ENCODE measurements around the gene MS4A4E. TPM values are rescaled to one million over a fixed set of nuclear protein-coding genes. Genes with fewer than 3 reads are reported as not detected.

The MS4A4E gene
- total and polyA plus RNA-seq, 2 donors (not counting 3 experiments of a cell fraction or from before 2014, with no cell fraction given), result not detected

- Histone ChIP-seq H3K4me2 (ENCODE audit: insufficient read depth, low read length) (no peak within 1 kb of the TSS), H3K9me1 (replicated peaks; ENCODE audit: control insufficient read depth, extremely low read depth, insufficient read depth, low read length) (no peaks in the 10 kb centered on the region), H3K36me3 (ENCODE audit: control insufficient read depth in 2 of 2, extremely low read depth in 1 of 2, insufficient read depth in 2 of 2, low read length in 2 of 2) (no peaks in the 10 kb centered on the region), H3K9ac (replicated peaks; ENCODE audit: extremely low read depth, insufficient read depth, low read length) (no peak within 1 kb of the TSS), H3K9me3 (replicated peaks; ENCODE audit: control insufficient read depth, insufficient read depth, low read length) (no peaks in the 10 kb centered on the region), H3K27ac (ENCODE audit: insufficient read depth, low read depth, low read length) (no peak within 1 kb of the TSS), H3K4me1 (ENCODE audit: control insufficient read depth, extremely low read depth, insufficient read depth, low read length) (peaks cover 10% of the 10 kb centered on the region), H3K27me3 (ENCODE audit: control insufficient read depth in 2 of 2, insufficient read depth in 2 of 2, low read length in 2 of 2) (no peaks in the 10 kb centered on the region), H2AFZ (ENCODE audit: low read depth, low read length) (no peak within 1 kb of the TSS), H3K79me2 (ENCODE audit: control insufficient read depth, insufficient read depth, low read length) (no peaks in the 10 kb centered on the region), H4K20me1 (replicated peaks; ENCODE audit: control insufficient read depth, extremely low read depth, insufficient read depth, low read length) (no peaks in the 10 kb centered on the region), H3K4me3 (replicated peaks in 1 of 3; ENCODE audit: insufficient read depth in 1 of 3, low read depth in 1 of 3, low read length in 3 of 3) (no peak within 1 kb of the TSS)
- POLR2A ChIA-PET, result no interaction called here
- dilution Hi-C loops (cut with MboI; ENCODE audit: extremely low pct_ligation_motif_present, low sequenced_read_pairs) (no loop called here), intact Hi-C loops (cut with micrococcal nuclease) (no loop called here)
- no peak for DNase-seq (ENCODE audit: low read depth, low spot score)
- TF ChIP-seq MYC (IDR thresholded peaks at IDR 0.05; ENCODE audit: low read depth, low read length) (no peak), MAX (IDR thresholded peaks at IDR 0.05; ENCODE audit: insufficient read depth, insufficient read length) (no peak), POLR2AphosphoS5 (IDR thresholded peaks at IDR 0.05; ENCODE audit: insufficient read depth, low read depth, low read length) (no peak), POLR2A (IDR thresholded peaks at IDR 0.05; ENCODE audit: low read depth, low read length) (no peak), EZH2 (IDR thresholded peaks at IDR 0.05; ENCODE audit: borderline replicate concordance, low read depth, low read length, severe bottlenecking) (no peak), GATA2 (IDR thresholded peaks at IDR 0.05; ENCODE audit: insufficient read depth, insufficient read length, low read depth, low read length) (no peak), FOS (IDR thresholded peaks at IDR 0.05; ENCODE audit: borderline replicate concordance, insufficient read depth, low read length) (no peak)
- BruUV-seq (replicated peaks), result no TSS peak
- CTCF ChIA-PET, result interaction anchor here (1.0 to 1.4 kb wide), 2 partner anchors 17 to 54 kb away, joined by 3 to 5 read pairs; no protein-coding TSS in a partner anchor
- FAIRE-seq, result no peak
Measured at GRCh38 chr11:60280412-60280811, 37.5 kb upstream of the MS4A4E start, which contains the start of gene MS4A4A. MS4A4A (plus strand) TSS chr11:60280666; CDS start chr11:60280676, 10 bp downstream.

GRCh38 chr11:60274416-60274815 is 31.5 kb upstream of the MS4A4E start:
- H3K9me3 ChIP-seq (replicated peaks; ENCODE audit: control insufficient read depth, insufficient read depth, low read length), result peaks cover 2% of the 10 kb centered on the region
- BruUV-seq (replicated peaks), result no TSS peak
- no peaks in the 10 kb centered on the region for H3K36me3 ChIP-seq (ENCODE audit: control insufficient read depth in 2 of 2, extremely low read depth in 1 of 2, insufficient read depth in 2 of 2, low read length in 2 of 2)
- H3K4me3 ChIP-seq (replicated peaks in 1 of 3; ENCODE audit: insufficient read depth in 1 of 3, low read depth in 1 of 3, low read length in 3 of 3), result no peak overlapping the region
- intact Hi-C loops (cut with micrococcal nuclease), result no loop called here
- DNase-seq (ENCODE audit: low read depth, low spot score) (no peak), FAIRE-seq (no peak)
- ChIA-PET CTCF (interaction anchor here (1.4 to 3.0 kb wide), 5 partner anchors 9 to 89 kb away, joined by 3 to 10 read pairs (median 5); no protein-coding TSS in a partner anchor), POLR2A (no interaction called here)
- TF ChIP-seq GATA2 (IDR thresholded peaks at IDR 0.05; ENCODE audit: insufficient read depth, insufficient read length, low read depth, low read length) (no peak), POLR2A (IDR thresholded peaks at IDR 0.05; ENCODE audit: low read depth, low read length) (no peak), CTCF (IDR thresholded peaks at IDR 0.05; ENCODE audit: extremely low read depth in 1 of 2, insufficient read depth in 1 of 2, low read depth in 1 of 2, low read length in 2 of 2) (no peak), FOS (IDR thresholded peaks at IDR 0.05; ENCODE audit: borderline replicate concordance, insufficient read depth, low read length) (no peak), POLR2AphosphoS5 (IDR thresholded peaks at IDR 0.05; ENCODE audit: insufficient read depth, low read depth, low read length) (no peak), JUN (IDR thresholded peaks at IDR 0.05; ENCODE audit: borderline replicate concordance, insufficient read depth, insufficient read length, low read depth) (no peak), MAX (IDR thresholded peaks at IDR 0.05; ENCODE audit: insufficient read depth, insufficient read length) (no peak), MYC (IDR thresholded peaks at IDR 0.05; ENCODE audit: low read depth, low read length) (no peak), EZH2 (IDR thresholded peaks at IDR 0.05; ENCODE audit: borderline replicate concordance, low read depth, low read length, severe bottlenecking) (no peak)
- H2AFZ ChIP-seq (ENCODE audit: low read depth, low read length), result no peak overlapping the region
- dilution Hi-C loops (cut with MboI; ENCODE audit: extremely low pct_ligation_motif_present, low sequenced_read_pairs), result no loop called here
- no peaks in the 10 kb centered on the region for H3K4me1 ChIP-seq (ENCODE audit: control insufficient read depth, extremely low read depth, insufficient read depth, low read length)
- no peaks in the 10 kb centered on the region for H4K20me1 ChIP-seq (replicated peaks; ENCODE audit: control insufficient read depth, extremely low read depth, insufficient read depth, low read length)
- H3K9me1 ChIP-seq (replicated peaks; ENCODE audit: control insufficient read depth, extremely low read depth, insufficient read depth, low read length), result no peaks in the 10 kb centered on the region
- no peaks in the 10 kb centered on the region for H3K27me3 ChIP-seq (ENCODE audit: control insufficient read depth in 2 of 2, insufficient read depth in 2 of 2, low read length in 2 of 2)
- H3K79me2 ChIP-seq (ENCODE audit: control insufficient read depth, insufficient read depth, low read length), result no peaks in the 10 kb centered on the region
- no peak overlapping the region for H3K27ac ChIP-seq (ENCODE audit: insufficient read depth, low read depth, low read length)
- no peak overlapping the region for H3K4me2 ChIP-seq (ENCODE audit: insufficient read depth, low read length)
- H3K9ac ChIP-seq (replicated peaks; ENCODE audit: extremely low read depth, insufficient read depth, low read length), result no peak overlapping the region

All from endothelial cell of umbilical vein (primary cell).